OCI-LY1 (cell line): ENCODE measurements around the gene IFNK.

Experiments used
- CTCF ChIP-seq: fragments of 200-600 bp; sonication (generic), shearing (Covaris generic); IDR thresholded peaks from 2 replicates; pipeline ENCODE4 v1.5.1; 2017; ENCODE audit warnings: mild to moderate bottlenecking, antibody characterized with exemption, low read length, moderate library complexity, mixed read lengths
- EZH2 ChIP-seq: fragments of 200-600 bp; sonication (generic), shearing (Covaris generic); IDR thresholded peaks from 2 replicates; pipeline ENCODE4 v1.8.0; 2017; ENCODE audit warnings: borderline replicate concordance, mixed run types, mild to moderate bottlenecking, antibody characterized with exemption, low read length, moderate library complexity, mixed read lengths

- TF ChIP-seq CTCF (no peak), EZH2 (no peak)
These were observed 41.6 kb downstream of the IFNK start for GRCh38 chr9:27565696-27566095.
